A549 (cell line): ENCODE measurements around the gene MROH2A. TPM values are rescaled to one million over a fixed set of nuclear protein-coding genes. Genes with fewer than 3 reads are reported as not detected.
A peak's percentile ranks its signal among the peaks of the same experiment; 100 is the strongest.

Source experiments
- ATAC-seq, 2 experiments: fragments of 200-7000 bp in 1 of 2; fragments of >200 bp in 1 of 2; cut with Nextera tagmentation in 1 of 2; cut with Tn5 transposase in 1 of 2; 3 replicates each; pipeline versions ENCODE4 v1.8.0 to v1.9.1; 2018 to 2020; ENCODE audit warnings: mild to moderate bottlenecking in 1 of 2, moderate library complexity in 1 of 2
- CTCF ChIA-PET: fragments of 300-600 bp; sonication (Branson Sonifier 250); formaldehyde crosslinking; extraction: SDS; loops from one replicate; lab custom pipeline; 2021; ENCODE audit warnings: antibody characterized with exemption, inconsistent platforms; lab: Yijun Ruan, JAX
- POLR2A ChIA-PET: fragments of 350-600 bp; formaldehyde crosslinking; extraction: SDS; loops from one replicate; lab custom pipeline; 2021; ENCODE audit warnings: antibody characterized with exemption, inconsistent platforms; lab: Yijun Ruan, JAX
- DNase-seq, 2 experiments: peaks; one replicate each; pipeline versions ENCODE4 v3.0.0 to v3.0.0-alpha.2; 2011 to 2016; ENCODE audit warnings: low read depth in 1 of 2, low spot score in 1 of 2
- FAIRE-seq: peaks from 2 replicates; lab custom pipeline; 2011; peaks lifted over from hg19 to GRCh38; lab: Jason Lieb, UNC
- H3K27ac ChIP-seq, 2 experiments: fragments of >200 bp; sonication (Bioruptor Twin); formaldehyde crosslinking; 3 replicates each; pipeline ENCODE4 v1.5.1; 2016 to 2017
- H3K4me1 ChIP-seq: fragments of >200 bp; sonication (Bioruptor Twin); formaldehyde crosslinking; 3 replicates; pipeline ENCODE4 v1.6.1; 2016
- H3K4me2 ChIP-seq: fragments of >200 bp; sonication (Bioruptor Twin); formaldehyde crosslinking; 3 replicates; pipeline ENCODE4 v1.6.1; 2016
- H3K4me3 ChIP-seq: fragments of >200 bp; sonication (Bioruptor Twin); formaldehyde crosslinking; 3 replicates; pipeline ENCODE4 v1.5.1; 2016
- H3K9me3 ChIP-seq: fragments of >200 bp; sonication (Bioruptor Twin); formaldehyde crosslinking; 3 replicates; pipeline ENCODE4 v1.6.1; 2016
- FOSL2 ChIP-seq, 2 experiments: fragments of 450-650 bp in 1 of 2; fragments of >200 bp in 1 of 2; sonication (Bioruptor Twin) in 1 of 2; formaldehyde crosslinking; IDR thresholded peaks; 2 replicates each; pipeline versions ENCODE4 v1.5.0 to v1.6.1; 2016 to 2020; ENCODE audit warnings: mild to moderate bottlenecking in 1 of 2, moderate library complexity in 1 of 2
- FOXS1 ChIP-seq: fragments of 250-450 bp; sonication (Bioruptor Pico); IDR thresholded peaks from 2 replicates; pipeline ENCODE4 v1.5.0; 2020; ENCODE audit warnings: mild to moderate bottlenecking, moderate library complexity
- HMGXB4 ChIP-seq: fragments of 250-450 bp; sonication (Bioruptor Pico); IDR thresholded peaks from 2 replicates; pipeline ENCODE4 v1.5.0; 2021; ENCODE audit warnings: mild to moderate bottlenecking, moderate library complexity, borderline replicate concordance
- KDM5A ChIP-seq: fragments of 200-600 bp; sonication (generic); IDR thresholded peaks from 2 replicates; pipeline ENCODE4 v1.6.1; 2016; ENCODE audit warnings: antibody characterized with exemption, mild to moderate bottlenecking
- MAZ ChIP-seq: fragments of 150-350 bp; IDR thresholded peaks from 2 replicates; pipeline ENCODE4 v1.6.1; 2014; ENCODE audit warnings: antibody characterized with exemption, low read depth, low read length, borderline replicate concordance
- MYC ChIP-seq: IDR thresholded peaks from 2 replicates; pipeline ENCODE4 v1.6.1; 2012; ENCODE audit warnings: mild to moderate bottlenecking, inconsistent platforms, low read length, improper control_type of control experiment, borderline replicate concordance
- NFE2L2 ChIP-seq: fragments of 150-350 bp; conservative IDR thresholded peaks from 2 replicates; pipeline ENCODE4 v1.6.1; 2014; ENCODE audit warnings: low read length
- POLR2A ChIP-seq: IDR thresholded peaks from 2 replicates; pipeline ENCODE4 v1.6.1; 2012; ENCODE audit warnings: mild to moderate bottlenecking, low read length
- RAD21 ChIP-seq, 2 experiments: fragments of >200 bp in 1 of 2; sonication (Bioruptor Twin) in 1 of 2; formaldehyde crosslinking in 1 of 2; IDR thresholded peaks in 1 of 2; conservative IDR thresholded peaks in 1 of 2; 2 replicates in 1 of 2; 3 replicates in 1 of 2; pipeline ENCODE4 v1.6.1; 2012 to 2018; ENCODE audit warnings: inconsistent platforms in 1 of 2
- RARB ChIP-seq: fragments of 250-450 bp; sonication (Bioruptor Pico); IDR thresholded peaks from 2 replicates; pipeline ENCODE4 v1.8.0; 2021; ENCODE audit warnings: mild to moderate bottlenecking, moderate library complexity
- TFCP2L1 ChIP-seq: fragments of 250-450 bp; sonication (Bioruptor Pico); IDR thresholded peaks from 2 replicates; pipeline ENCODE4 v1.5.0; 2021; ENCODE audit warnings: mild to moderate bottlenecking
- WGBS: methylation state at CpG from one replicate; pipeline ENCODE4 v1.1.6; 2017; ENCODE audit errors: missing lambda C conversion rate; 5-methylcytosine and 5-hydroxymethylcytosine counted together
- polyA plus RNA-seq, 4 experiments: library from polyadenylated mRNA; depleted of rRNA in 3 of 4; stranded (reverse); fragments of >200 nt; fragmentation: RNase III in 1 of 4; extraction: RNeasy Plus Mini Kit Qiagen cat#74134 plus additional on column Dnase treatment in 1 of 4; gene quantifications; 2 replicates in 3 of 4; 3 replicates in 1 of 4; pipeline ENCODE4 v1.2.3, GENCODE V29; 2011 to 2017
- TF ChIP-seq, protein P1 (sequence below): IDR thresholded peaks from 2 replicates; pipeline ENCODE4 v1.6.1; 2012; ENCODE audit warnings: low read depth, borderline replicate concordance

MROH2A gene
- polyA plus RNA-seq, 2 of the 4 experiments (the other 2 are of a cell fraction), result 0.10 to 0.63 TPM

GRCh38 chr2:233800208-233800607 lies 22.1 kb downstream of the MROH2A start (continued):
- TF ChIP-seq HMGXB4 (CRISPR knock-in tag), result no peak
- no peak for TF ChIP-seq MAZ
- TF ChIP-seq, all 56 proteins: peak for 0

- Histone ChIP-seq H3K4me1 (peaks cover 8% of the 10 kb centered on the region), H3K4me2 (peak overlapping the region; percentile 39; the same call in 1 of the 3 replicates), H3K9me3 (no peaks in the 10 kb centered on the region), H3K27ac (peak overlapping the region; percentile 27 to 65; a peak in 4 of 6 replicates), H3K4me3 (no peak overlapping the region)
- CTCF ChIA-PET, result interaction anchor here (0.5 to 0.9 kb wide), 2 partner anchors 31 to 259 kb away, joined by 3 to 4 read pairs; no protein-coding TSS in a partner anchor
- POLR2A ChIA-PET, result no interaction called here
- 84% methylated on average over 9 of the region's 9 CpGs for WGBS
- ATAC-seq (peak in 1 of 2 experiments; percentile 50; a peak in 2 of 6 replicates), FAIRE-seq (no peak), DNase-seq (no peak)
- TF ChIP-seq RAD21 (conservative IDR thresholded peaks at IDR 0.05 in 1 of 2, IDR thresholded peaks at IDR 0.05 in 1 of 2), result no peak
- TF ChIP-seq FOSL2 (IDR thresholded peaks at IDR 0.05), result no peak
- no peak for TF ChIP-seq FOSL2 (CRISPR knock-in tag; IDR thresholded peaks at IDR 0.05)
- no peak for TF ChIP-seq HMGXB4 (CRISPR knock-in tag)
Observed at GRCh38 chr2:233801357-233802131, 23.4 kb downstream of the MROH2A start.

- Histone ChIP-seq H3K4me3 (no peak overlapping the region), H3K27ac (peak overlapping the region; percentile 18 to 65; a peak in 3 of 6 replicates), H3K4me1 (peaks cover 8% of the 10 kb centered on the region), H3K9me3 (no peaks in the 10 kb centered on the region), H3K4me2 (no peak overlapping the region)
- POLR2A ChIA-PET, result no interaction called here
- CTCF ChIA-PET, result interaction anchor here (0.9 kb wide), 1 partner anchor 30 kb away, joined by 3 read pairs; no protein-coding TSS in a partner anchor
- no peak for TF ChIP-seq MYC
- TF ChIP-seq, protein P1, sequence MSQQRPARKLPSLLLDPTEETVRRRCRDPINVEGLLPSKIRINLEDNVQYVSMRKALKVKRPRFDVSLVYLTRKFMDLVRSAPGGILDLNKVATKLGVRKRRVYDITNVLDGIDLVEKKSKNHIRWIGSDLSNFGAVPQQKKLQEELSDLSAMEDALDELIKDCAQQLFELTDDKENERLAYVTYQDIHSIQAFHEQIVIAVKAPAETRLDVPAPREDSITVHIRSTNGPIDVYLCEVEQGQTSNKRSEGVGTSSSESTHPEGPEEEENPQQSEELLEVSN, result no peak
- no peak for TF ChIP-seq KDM5A
- no peak for TF ChIP-seq MAZ
- no peak for TF ChIP-seq TFCP2L1
- TF ChIP-seq NFE2L2, result no peak
- TF ChIP-seq FOXS1, result no peak
- TF ChIP-seq RARB (CRISPR knock-in tag), result no peak
- TF ChIP-seq POLR2A, result no peak
- DNase-seq (no peak), ATAC-seq (no peak), FAIRE-seq (no peak)
- WGBS, result 100% methylated on average over 2 of the region's 3 CpGs
Observed at GRCh38 chr2:233802132-233802815, 24.1 kb downstream of the MROH2A start.
